NOMO-1 treated with DMSO at 0.1 percent for 48 hours (cell line): Measurements from ENCODE around the gene GGPS1.
"Not testable (repeated sequence)": the region's sequence is repeated elsewhere in the genome, so short reads cannot be mapped to it uniquely, and the experiment has no call there.

Source experiments
- DNase-seq: peaks from one replicate; lab custom pipeline; 2025; ENCODE audit not compliant: unreplicated experiment; lab: John Stamatoyannopoulos, UW

GGPS1 gene

GRCh38 chr1:235328271-235329138 is at the start of gene GGPS1:
Gene GGPS1, plus strand, starts transcription at chr1:235328570. Its CDS starts 6,695 bp downstream, at chr1:235335265.
- DNase-seq, result peak; percentile 100

- DNase-seq, result no peak
Measured at GRCh38 chr1:235278915-235279292, 49.5 kb upstream of the GGPS1 start.

- DNase-seq, result no peak
Measured at GRCh38 chr1:235279694-235280093, 48.7 kb upstream of the GGPS1 start.

GRCh38 chr1:235280467-235280866 is 47.9 kb upstream of the GGPS1 start:
- no peak for DNase-seq

- DNase-seq, result not testable (repeated sequence)
Measured at GRCh38 chr1:235283636-235284035, 44.7 kb upstream of the GGPS1 start.

GRCh38 chr1:235284231-235284769 is 44.1 kb upstream of the GGPS1 start:
- DNase-seq, result no peak

- DNase-seq, result no peak
Measured at GRCh38 chr1:235286667-235287066, 41.7 kb upstream of the GGPS1 start.

- no peak for DNase-seq
Measured at GRCh38 chr1:235287208-235287882, 41.0 kb upstream of the GGPS1 start.

GRCh38 chr1:235289859-235290739 is 38.3 kb upstream of the GGPS1 start:
- no peak for DNase-seq

GRCh38 chr1:235290740-235291502 is 37.4 kb upstream of the GGPS1 start:
- no peak for DNase-seq

GRCh38 chr1:235291599-235292091 is 36.7 kb upstream of the GGPS1 start:
- DNase-seq, result no peak

GRCh38 chr1:235292790-235293189 is 35.6 kb upstream of the GGPS1 start:
- no peak for DNase-seq

- no peak for DNase-seq
Measured at GRCh38 chr1:235293322-235293942, 34.9 kb upstream of the GGPS1 start.

GRCh38 chr1:235295902-235296350 is 32.4 kb upstream of the GGPS1 start:
- DNase-seq, result no peak

- DNase-seq, result no peak
Measured at GRCh38 chr1:235296729-235297128, 31.6 kb upstream of the GGPS1 start.

GRCh38 chr1:235297579-235297978 is 30.8 kb upstream of the GGPS1 start:
- DNase-seq, result no peak

GRCh38 chr1:235298758-235299157 is 29.6 kb upstream of the GGPS1 start:
- DNase-seq, result no peak

GRCh38 chr1:235299169-235299858 is 29.1 kb upstream of the GGPS1 start:
- no peak for DNase-seq

GRCh38 chr1:235302143-235302542 is 26.2 kb upstream of the GGPS1 start:
- DNase-seq, result no peak
